Epithelial cell of proximal tubule (primary cell): ENCODE results near the gene LIPG. TPM values are rescaled to one million over a fixed set of nuclear protein-coding genes. Genes with fewer than 3 reads are reported as not detected.

Experiments
- DNase-seq: peaks from one replicate; pipeline ENCODE4 v3.0.0-alpha.2; 2011; ENCODE audit warnings: low read depth
- H3K4me3 ChIP-seq: 2 replicates; pipeline ENCODE4 v1.5.1; 2011; ENCODE audit warnings: low read depth, mild to moderate bottlenecking, low read length
- total RNA-seq: library from RNA; depleted of rRNA; stranded (reverse); fragments of >200 nt; gene quantifications from 2 replicates; pipeline ENCODE4 v1.2.3, GENCODE V29; 2015
- TF ChIP-seq, protein P1 (sequence below): conservative IDR thresholded peaks from 2 replicates; pipeline ENCODE4 v1.5.1; 2012; ENCODE audit warnings: low read depth, mild to moderate bottlenecking, low read length

LIPG gene
- total RNA-seq, 1 donor from 2014 or later = 117 TPM

DNA sequence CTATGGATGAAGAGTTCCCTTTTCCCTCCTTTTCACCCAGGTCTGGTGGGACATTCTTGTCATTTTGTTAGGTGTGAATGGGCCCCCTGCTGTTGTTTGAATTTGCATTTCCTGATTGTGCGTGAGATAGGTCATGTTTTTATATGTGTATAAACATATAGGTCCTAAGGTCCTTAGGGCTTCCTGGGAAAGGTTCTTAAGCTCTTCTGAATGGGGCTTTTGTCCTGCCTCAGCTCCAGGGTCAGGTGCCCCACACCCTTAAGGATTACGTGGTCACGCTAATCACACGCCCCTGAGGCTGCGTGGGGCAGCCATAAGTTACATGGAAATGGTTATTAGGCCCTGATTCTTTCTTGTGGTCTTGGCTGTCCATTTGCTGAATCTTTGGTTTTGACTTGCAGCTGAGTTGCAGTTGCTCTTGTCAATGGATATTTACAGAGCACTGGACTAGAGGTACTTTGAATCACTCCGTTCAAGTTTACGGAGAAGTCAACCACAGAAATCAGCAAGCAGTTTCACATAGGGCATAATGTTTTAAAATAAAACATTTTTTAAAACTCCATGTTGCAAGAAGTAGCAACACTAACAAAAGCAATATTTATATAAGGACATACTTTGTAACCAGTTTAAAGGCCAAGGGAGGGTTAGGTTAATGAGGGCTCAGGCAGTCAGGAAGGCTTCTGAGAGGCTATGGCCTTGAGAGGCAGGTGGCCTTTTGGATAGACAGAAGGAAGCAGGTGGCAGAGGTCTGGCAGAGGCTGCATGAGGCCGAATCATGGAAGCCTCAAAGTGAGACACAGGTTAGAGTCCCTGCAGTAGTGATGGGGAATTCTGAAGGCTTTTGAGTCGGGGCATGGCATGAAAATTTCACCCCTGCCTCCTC, 24.2 kb downstream of the LIPG start:
- no peak overlapping the region for H3K4me3 ChIP-seq
- TF ChIP-seq, protein P1, sequence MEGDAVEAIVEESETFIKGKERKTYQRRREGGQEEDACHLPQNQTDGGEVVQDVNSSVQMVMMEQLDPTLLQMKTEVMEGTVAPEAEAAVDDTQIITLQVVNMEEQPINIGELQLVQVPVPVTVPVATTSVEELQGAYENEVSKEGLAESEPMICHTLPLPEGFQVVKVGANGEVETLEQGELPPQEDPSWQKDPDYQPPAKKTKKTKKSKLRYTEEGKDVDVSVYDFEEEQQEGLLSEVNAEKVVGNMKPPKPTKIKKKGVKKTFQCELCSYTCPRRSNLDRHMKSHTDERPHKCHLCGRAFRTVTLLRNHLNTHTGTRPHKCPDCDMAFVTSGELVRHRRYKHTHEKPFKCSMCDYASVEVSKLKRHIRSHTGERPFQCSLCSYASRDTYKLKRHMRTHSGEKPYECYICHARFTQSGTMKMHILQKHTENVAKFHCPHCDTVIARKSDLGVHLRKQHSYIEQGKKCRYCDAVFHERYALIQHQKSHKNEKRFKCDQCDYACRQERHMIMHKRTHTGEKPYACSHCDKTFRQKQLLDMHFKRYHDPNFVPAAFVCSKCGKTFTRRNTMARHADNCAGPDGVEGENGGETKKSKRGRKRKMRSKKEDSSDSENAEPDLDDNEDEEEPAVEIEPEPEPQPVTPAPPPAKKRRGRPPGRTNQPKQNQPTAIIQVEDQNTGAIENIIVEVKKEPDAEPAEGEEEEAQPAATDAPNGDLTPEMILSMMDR = no peak
- no peak for DNase-seq

DNA sequence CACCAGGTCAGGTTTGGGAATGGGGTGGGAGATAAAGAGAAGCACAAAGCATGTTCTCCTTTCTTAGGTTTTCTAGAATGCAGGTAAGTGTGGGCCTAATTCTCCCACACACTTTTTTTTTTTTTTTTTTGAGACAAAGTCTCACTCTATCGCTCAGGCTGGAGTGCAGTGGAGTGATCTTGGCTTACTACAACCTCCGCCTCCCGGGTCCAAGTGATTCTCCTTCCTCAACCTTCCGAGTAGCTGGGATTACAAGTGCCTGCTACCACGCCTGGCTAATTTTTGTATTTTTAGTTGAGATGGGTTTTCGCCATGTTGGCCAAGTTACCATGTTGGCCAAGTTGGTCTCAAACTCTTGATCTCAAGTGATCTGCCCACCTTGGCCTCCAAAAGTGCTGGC, 26.3 kb downstream of the LIPG start:
- TF ChIP-seq, protein P1 = no peak
- no peak for DNase-seq
- no peak overlapping the region for H3K4me3 ChIP-seq

DNA sequence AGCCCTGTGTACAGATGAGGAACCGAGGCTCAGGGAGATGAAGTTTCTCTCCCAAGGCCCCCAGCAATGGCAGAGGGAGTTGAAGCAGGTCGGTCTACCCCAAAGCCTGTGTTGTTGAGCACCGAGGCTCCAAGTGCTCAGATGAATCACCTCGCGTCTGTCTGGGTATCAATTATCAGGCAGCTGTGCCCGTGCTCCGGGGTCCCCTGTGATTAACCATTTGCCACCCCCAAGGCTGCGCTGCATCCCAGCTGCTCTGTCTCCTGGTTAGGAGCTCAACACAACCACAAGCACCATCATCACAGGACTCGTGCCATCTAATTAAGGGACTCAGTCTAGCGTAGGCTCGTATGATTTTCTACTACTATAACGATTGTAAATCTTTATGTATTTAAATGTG, 27.1 kb downstream of the LIPG start:
- TF ChIP-seq, protein P1 = no peak
- no peak overlapping the region for H3K4me3 ChIP-seq
- DNase-seq = no peak

DNA sequence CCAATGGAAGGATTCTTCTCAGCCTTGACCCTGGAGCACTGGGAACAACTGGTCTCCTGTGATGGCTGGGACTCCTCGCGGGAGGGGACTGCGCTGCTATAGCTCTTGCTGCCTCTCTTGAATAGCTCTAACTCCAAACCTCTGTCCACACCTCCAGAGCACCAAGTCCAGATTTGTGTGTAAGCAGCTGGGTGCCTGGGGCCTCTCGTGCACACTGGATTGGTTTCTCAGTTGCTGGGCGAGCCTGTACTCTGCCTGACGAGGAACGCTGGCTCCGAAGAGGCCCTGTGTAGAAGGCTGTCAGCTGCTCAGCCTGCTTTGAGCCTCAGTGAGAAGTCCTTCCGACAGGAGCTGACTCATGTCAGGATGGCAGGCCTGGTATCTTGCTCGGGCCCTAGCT, 28.8 kb downstream of the LIPG start:
- no peak for DNase-seq
- H3K4me3 ChIP-seq = no peak overlapping the region
- TF ChIP-seq, protein P1 = no peak

DNA sequence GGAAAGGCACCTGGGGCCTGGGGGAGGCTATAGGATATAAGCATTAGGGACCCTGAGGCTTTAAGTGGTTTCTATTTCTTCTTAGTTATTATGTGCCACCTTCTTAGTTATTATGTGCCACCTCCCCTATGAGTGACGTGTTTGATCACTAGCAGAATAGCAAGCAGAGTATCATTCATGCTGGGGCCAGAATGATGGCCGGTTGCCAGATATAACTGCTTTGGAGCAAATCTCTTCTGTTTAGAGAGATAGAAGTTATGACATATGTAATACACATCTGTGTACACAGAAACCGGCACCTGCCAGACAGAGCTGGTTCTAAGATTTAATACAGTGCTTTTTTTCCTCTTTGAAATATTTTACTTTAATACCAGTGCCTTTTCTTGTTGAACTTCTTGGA, 29.4 kb downstream of the LIPG start:
- no peak for DNase-seq
- TF ChIP-seq, protein P1 = no peak

DNA sequence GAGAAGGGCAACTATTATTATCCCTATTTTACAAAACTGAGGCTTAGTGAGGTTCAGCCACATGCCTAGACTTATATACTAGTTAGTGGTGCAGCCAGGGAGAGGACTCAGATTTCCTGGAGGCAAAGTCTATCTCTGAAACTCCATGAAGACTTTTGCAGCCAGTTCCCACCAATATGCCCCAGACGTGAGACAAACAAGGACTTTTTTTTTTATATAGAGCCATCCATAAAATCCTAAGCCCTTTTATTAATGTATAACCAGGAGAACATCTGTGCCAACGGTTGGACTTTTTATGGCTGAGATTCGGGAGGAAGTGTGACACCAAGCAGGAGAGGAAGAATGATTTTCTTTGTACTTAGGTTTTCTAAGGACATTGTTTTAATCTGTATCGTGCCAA, 29.9 kb downstream of the LIPG start:
- H3K4me3 ChIP-seq = no peak overlapping the region
- TF ChIP-seq, protein P1 = no peak
- DNase-seq = no peak

More for the DNA sequence above, 29.4 kb downstream of the LIPG start:
- no peak overlapping the region for H3K4me3 ChIP-seq

DNA sequence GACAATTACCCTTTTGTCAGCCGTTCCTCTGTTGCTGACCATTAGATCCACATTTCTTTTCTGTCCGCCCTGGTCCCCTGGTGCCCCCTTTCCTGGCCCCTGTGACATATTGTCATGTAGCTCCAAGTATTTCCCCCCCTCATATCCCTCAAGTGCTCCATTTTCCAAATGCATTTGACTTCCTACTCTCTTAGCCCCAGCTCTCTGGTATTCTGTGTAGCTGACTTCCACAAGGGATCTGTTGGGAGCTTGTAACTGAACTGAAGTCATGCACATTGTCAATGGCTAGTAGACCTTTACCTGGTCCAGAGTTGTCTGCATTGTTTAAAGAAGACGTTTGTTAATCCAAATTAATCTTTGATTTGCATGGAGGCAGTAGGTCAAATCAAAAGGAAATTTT, 34.8 kb downstream of the LIPG start:
- H3K4me3 ChIP-seq = no peak overlapping the region
- TF ChIP-seq, protein P1 = no peak
- no peak for DNase-seq
